NCI-H460 (cell line): ENCODE measurements around the gene GKN2. TPM values are rescaled to one million over a fixed set of nuclear protein-coding genes. Genes with fewer than 3 reads are reported as not detected.
A peak's percentile ranks its signal among the peaks of the same experiment; 100 is the strongest.

ENCODE experiments used
- DNase-seq: peaks from one replicate; pipeline ENCODE4 v3.0.0-alpha.2; 2016; ENCODE audit warnings: low read depth; ENCODE audit errors: extremely low read depth
- polyA plus RNA-seq: library from polyadenylated mRNA; depleted of rRNA; stranded (reverse); fragments of >200 nt; gene quantifications from 2 replicates; pipeline ENCODE4 v1.2.3, GENCODE V29; 2014; cell fraction: nucleus; rRNA removed
- total RNA-seq: library from RNA; depleted of rRNA; stranded (reverse); fragments of >200 nt; shearing (Covaris generic); gene quantifications from 2 replicates; pipeline ENCODE4 v1.2.3, GENCODE V29; 2014; rRNA removed

GKN2 gene, protein sequence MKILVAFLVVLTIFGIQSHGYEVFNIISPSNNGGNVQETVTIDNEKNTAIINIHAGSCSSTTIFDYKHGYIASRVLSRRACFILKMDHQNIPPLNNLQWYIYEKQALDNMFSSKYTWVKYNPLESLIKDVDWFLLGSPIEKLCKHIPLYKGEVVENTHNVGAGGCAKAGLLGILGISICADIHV
- 1.6 TPM in 2 replicates for total RNA-seq
- polyA plus RNA-seq: not detected in 2 replicates

DNA sequence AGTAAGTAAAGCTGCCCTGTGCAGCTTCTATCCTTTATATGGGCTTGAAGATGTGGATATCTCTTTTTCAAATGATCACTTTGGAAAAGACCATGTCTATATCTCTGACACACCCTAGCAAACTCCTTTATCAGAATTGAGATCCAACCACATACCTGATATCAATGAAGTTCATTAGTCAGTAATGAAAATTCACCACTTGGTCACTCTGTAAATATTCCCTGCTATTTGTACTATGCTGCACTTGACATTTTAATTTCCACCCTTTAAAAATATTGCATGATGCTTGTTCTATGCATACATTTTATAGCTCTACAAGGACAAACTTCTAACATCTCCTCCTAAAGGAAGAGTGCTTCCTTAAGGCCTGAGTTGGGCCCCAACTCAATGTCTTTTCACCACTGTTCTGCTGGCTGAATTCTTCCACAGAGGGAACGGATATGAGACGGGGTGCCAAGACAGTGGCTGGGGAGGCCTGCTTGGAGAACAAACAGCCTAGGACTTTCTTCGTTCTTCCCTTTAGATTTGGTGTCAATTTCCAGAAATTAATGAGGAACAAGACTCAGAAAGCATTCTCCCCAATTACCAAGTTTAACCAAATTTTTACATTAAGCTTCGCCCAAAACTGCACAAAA, at the start of gene GKN2:
Gene GKN2, minus strand, starts transcription at position 7 of the 635 bp plus-strand sequence. CDS start 32 bp downstream, outside the sequence.
- no peak for DNase-seq

DNA sequence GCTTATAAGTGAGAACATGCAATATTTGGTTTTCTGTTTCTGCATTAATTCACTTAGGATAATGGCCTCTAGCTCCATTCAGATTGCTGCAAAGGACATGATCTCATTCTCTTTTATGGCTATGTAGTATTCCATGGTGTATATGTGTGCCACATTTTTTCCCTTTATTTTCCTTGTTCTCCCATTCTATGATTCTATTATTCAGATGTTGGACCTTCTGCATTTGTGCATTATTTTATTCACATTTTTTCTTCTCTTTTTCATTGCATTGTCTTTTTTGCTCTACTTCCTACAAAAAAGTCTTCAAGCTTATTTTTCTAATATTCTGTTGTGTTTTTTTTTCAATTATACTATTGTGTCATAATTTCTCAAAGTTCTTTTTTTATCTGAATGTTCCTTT, 49.2 kb upstream of the GKN2 start:
- no peak for DNase-seq

DNA sequence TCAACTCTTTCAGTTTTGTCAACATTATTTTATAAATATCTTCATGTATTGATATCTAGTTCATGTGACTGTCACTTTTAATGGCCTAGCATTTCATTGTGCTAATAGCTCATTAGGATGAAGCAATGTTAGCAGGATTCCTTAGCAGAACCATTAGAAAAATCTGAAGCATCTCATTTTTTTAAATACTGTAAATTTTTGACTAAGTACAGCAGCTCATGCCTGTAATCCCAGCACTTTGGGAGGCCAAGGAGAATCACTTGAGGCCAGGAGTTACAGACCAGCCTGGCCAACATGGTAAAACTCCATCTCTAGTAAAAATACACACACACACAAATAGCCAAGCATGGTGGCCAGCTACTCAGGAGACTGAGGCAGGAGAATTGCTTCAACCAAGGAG, 44.7 kb upstream of the GKN2 start:
- no peak for DNase-seq

DNA sequence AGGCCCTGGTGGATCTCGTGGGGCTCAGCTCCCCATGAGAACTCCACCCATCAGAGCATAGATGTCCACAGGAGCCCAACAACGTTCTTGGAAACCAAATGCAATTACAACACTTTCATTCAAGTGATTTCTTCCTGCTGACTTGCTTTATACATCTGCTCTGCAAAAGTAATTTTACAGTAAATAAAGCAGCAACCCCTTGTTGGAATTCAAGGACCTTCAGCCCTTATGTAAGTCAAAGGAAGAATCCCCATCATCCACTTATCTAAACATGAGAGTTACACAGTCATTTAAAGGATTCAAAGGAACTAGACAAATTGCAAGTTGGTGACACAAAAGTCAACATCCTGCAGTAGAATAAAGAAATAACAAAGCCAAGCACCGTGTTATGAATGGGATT, 43.2 kb upstream of the GKN2 start:
- DNase-seq: peak; percentile 89

DNA sequence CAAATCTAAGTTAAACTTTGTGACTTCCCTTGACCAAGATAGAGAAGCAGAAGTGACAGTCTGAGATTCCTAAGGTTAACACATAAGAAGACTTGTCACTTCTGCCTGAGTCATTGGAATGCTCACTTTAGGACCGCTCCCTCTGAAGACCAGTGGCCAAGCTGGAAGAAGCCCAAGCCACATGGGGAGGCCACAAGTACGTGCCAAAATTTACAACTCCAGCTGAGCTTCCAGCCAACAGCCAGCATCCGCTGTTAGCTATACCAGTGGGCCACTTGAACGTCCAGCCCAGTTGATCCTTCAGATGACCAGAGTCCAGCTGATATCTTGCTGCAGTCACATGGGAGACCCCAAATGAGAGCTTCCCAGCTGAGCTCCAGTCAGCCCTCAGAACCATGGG, 42.2 kb upstream of the GKN2 start:
- peak; percentile 96 for DNase-seq

DNA sequence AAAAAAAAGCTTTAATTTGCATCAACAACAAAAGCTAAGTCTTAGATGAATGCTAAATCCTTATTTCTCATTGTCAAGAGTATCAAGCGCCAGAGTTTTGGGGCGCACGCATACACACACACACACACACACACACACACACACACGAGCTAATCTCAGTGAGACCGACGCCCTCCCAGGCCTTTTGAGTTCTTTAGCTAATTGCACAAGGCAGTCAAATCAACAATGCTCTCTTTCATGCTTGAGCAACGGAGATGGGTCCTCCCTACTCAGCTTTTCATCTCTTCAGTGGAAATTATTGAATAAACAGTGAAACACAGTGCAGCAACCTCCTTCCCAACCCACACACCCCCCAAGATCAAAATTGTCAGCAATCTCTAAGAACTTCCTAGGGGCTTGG, 41.0 kb upstream of the GKN2 start:
- peak; percentile 78 for DNase-seq

DNA sequence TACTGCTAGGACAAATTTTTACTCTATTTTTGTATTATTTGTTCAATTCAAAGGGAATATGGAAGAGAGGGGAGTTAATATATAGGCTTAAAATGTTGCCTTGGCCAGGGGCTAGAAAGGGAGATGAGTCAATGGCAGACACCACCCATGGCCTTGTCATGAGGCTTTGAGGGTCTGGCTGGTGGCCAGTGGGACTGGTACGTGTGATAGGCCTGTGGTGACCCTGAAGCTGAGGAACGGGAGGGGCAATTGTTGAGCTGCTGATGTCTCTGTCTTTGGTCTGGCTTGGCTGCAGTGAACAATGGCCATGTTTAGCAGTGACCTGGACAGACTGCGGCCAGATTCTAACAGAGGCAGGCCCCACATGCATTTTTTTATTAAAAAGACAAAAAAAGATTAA, 40.2 kb upstream of the GKN2 start:
- DNase-seq: peak; percentile 86

DNA sequence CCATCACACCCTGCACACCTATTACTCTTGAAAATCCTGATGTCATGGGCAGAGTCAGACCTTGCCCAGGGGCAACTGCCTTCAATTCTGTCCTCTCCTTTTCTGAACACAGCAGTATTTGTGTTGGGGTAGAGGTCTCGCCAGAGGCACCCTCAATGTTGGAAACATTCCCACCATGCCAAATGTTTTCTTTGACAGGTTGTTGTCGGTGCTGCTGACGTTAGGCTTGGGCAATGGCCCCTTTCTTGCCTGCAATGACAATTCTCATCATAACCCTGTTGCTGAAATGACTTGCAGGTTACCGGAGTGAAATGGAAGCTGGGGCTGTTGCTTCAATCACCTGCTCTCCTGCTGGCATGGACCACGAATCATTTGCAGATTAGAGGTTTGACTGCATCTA, 39.6 kb upstream of the GKN2 start:
- DNase-seq: peak; percentile 92

DNA sequence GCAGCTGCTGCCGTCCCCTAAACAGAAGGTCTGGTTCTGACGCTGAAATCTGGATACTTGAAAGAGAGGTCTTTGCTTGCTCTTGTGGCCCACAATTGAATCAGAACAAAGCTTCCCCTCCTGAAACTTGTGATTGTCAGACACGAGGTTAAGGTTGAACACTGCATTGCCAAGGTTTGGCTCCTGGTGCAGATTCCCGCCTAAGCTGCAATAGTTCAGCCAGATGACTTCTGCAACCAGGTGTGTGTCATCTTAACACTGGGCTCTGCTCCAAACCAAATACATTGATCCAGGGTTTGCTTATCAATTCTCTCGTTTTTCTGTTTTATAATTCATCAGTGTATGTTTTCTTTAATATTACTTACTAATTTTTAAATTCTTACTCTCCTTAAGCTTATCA, 36.3 kb upstream of the GKN2 start:
- no peak for DNase-seq

DNA sequence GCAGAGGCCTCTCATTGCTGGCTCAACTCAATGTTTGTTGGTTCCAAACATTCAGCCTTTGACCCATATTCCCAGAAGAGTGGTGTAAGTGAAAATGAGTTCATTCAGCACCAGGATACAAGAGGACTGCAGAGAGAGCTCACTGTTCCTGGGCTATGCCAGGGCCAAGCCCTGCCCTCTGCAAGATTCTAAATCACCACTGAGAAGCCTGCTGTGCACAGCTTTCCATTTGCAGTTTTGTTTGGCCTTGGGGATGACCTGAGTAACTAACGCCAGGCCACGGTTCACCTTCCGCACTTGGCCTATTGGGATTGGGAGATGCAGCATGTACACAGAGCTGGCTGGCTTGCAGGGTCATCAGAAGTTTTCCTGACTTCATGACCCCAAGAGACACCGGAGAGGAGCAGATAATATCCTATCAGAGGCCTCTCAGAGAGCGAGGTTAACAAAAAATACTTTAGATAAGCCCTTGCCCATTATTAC, 34.4 kb upstream of the GKN2 start:
- DNase-seq: no peak

DNA sequence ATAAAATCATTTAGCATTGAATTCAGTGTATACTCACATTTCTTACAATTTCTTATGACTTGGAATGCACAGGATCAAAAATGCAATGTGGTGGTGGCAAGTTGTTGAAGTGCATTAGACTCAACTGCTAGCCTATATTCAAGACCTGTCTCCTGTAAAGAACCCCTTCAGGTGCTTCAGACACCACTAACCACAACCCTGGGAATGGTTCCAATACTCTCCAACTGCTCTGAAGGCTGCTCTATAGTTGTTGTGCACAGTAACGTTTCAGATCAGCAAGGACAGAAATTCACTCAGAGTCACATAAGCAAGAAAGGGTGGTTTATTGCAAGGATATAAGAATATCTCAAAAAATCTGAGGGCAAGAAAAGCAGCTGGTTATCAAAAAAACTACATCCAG, 28.3 kb upstream of the GKN2 start:
- no peak for DNase-seq

DNA sequence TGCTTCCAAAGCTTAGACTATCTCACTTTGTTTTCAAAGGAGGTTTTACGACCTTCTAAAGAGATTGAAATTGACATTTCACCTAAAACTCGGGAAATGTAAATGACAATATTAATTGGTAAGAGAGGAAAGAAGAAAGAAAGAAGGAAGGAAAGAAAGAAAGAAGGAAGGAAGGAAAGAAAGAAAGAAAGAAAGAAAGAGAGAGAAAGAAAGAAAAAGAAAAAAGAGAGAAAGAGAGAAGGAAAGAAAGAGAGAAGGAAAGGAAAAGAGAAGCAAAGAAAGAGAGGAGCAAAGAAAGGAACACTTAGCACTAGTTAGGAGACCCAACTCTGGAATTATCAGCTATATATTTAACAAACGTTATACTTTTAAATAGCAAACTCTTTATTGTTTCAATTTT, 25.4 kb upstream of the GKN2 start:
- DNase-seq: no peak

DNA sequence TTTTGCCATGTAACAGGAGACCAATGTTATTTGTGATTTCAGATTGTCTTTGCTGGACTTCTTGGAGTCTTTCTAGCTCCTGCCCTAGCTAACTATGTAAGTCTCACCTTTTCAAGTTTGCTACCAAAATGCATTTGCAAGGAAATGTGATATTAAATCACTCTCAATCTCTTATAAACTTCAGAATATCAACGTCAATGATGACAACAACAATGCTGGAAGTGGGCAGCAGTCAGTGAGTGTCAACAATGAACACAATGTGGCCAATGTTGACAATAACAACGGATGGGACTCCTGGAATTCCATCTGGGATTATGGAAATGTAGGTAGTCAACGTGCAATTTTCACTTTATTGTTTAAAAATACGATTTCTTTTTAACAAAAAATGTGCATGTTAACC, 24.8 kb upstream of the GKN2 start:
- DNase-seq: peak; percentile 74

DNA sequence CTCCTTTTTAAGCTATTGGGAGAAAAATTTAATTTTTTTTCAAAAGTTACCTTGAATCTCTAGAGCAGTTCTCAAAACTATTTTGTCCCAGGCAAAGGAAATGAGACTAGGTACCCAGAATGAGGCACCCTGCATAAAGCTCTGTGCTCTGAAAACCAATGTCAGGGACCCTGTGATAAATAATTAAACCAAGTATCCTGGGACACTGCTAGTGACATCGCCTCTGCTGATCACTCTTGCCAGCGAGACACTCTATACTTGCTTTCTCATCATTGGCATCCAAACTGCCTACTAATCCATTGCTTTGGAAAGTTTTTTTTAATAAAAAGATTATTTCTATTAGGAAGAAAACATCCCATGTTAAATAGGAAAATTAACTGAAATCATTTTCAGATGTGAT, 23.2 kb upstream of the GKN2 start:
- no peak for DNase-seq

DNA sequence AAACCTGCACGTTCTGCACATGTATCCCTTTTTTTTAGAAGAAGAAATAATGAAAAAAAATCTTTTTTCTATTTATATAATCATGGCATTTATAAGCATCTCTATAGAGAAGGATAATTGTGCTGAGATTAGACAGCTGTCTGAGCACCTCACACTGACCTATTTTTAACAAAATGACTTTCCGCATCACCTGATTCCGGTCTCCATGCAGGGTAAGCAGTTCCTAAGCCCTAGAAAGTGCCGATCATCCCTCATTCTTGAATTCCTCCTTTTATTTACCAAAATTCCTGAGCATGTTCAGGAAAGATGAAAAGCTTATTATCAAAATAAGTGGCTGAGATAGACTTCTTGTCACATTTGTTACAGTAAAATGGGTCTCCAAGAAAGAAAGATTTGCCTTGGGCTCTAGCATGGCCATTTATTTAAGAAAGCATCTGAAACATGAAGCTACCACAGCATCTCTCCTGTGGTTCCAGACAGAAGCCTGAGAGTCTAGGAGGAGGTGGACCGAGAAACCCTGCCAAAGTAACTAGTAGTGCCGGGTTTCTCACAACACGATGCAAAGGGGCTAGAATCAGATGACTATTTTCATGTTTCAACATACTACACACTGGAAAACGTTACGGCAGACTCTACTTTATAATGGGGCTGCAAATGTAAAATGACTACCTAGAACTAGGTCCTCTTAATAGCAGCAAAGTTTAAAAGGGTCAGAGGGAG, 22.4 kb upstream of the GKN2 start:
- no peak for DNase-seq

DNA sequence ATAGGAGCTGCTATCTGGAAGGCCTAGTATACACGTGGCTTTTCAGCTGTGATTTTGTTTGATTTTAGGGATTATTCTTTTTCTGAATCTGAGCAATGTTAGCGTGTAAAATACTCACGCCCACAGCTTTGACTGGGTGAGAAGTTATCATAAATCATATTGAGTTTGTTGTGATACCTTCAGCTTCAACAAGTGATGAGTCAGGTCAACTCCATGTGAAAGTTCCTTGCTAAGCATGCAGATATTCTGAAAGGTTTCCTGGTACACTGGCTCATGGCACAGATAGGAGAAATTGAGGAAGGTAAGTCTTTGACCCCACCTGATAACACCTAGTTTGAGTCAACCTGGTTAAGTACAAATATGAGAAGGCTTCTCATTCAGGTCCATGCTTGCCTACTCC, 21.6 kb upstream of the GKN2 start, which contains the start of gene GKN1:
Gene GKN1, plus strand, starts transcription at position 386 of the 400 bp plus-strand sequence. CDS start 42 bp downstream, outside the sequence.
- DNase-seq: no peak

DNA sequence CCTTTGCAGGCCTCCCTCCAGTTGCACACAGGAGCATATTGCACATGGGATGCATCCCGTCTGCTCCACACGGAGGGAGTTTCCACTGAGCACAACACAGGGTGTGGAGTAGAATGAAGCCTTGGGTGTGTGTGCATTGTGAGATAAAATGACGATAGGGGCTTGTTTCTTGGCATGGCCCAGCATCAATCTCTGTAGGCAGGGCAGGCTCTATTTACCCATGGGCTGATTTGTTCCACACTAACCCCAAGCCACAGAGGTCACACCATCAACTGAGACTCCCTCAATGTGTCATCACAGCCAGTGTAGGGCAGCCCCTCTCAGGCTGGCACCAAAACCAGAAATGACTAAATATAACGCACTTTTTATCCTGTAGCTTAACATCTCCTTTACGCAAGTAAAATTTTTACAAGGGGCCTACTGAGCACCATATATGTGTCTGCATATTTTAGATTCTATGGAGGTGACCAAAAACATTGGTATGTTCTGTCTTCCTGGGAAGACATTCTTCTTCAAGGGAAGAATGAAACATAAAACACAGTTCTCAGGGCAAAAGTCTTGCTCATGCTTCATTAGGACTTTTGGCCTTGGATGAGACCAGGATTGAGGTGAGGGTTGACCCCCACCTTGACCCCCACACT, 19.0 kb upstream of the GKN2 start:
- peak; percentile 95 for DNase-seq

DNA sequence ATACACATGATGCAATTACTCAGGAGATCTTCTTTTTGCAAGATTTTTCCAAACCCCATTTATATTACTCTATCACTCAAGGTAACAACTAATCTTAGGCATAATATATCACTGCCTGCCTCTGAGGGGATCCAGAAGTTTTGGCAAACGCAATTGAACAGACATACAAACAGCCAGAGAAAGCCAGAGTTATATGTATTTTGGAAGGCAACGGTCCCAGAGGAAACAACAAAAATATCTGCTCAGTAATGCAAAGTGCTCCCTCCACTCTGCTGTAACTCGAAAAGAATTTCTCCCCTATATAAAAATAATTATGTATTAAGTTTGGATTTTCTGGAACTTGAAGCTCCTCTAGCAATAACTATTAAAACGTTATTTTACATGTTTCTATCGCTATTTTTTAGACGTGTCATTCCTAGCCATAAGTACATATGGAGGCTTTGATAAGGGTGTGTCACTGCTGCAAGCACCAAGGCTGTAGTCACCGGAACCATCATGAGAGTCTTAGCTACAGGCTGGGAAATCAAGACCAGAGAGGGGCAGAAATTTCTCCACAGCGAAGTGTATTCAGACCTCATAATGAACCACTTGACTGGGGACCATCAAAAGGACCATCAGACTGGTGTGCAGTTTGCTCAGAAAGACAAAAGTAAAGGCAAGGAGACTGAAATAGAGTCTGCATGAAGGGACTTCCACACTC, 18.0 kb upstream of the GKN2 start:
- peak; percentile 67 for DNase-seq

DNA sequence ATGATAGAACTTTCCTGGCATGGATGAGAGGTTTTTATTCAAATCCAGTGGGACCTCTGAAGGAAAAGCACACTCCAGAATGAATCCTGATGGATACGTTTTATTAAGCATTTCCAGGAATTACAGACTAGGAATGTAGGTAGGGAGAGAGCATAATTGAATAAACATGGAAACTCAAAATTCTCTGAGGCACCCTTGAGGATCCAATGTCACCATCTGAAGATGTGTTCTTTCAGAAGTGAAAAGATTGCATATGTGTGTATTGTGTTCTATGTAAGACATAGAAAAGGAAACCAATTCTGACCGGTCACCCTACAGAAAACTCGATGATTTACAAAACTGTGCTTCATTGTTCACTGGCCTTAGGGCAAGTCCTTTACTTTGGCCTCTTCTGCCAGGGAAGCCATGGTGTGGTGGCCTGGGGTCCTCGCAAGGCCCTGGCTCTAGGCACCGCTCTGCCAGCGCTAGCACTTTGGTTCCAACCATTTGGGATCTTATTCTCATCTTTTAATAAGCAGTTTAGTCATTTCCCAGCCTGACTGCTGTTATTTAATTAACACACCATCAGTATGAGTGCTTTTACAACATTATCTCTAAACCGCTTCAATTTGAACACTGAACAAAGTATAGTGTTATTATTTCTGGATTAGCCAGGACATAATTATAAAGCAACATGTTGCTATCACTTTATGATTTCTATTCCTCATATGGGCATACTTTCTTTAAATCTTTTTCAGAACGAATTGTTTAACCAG, 17.2 kb upstream of the GKN2 start:
- no peak for DNase-seq

DNA sequence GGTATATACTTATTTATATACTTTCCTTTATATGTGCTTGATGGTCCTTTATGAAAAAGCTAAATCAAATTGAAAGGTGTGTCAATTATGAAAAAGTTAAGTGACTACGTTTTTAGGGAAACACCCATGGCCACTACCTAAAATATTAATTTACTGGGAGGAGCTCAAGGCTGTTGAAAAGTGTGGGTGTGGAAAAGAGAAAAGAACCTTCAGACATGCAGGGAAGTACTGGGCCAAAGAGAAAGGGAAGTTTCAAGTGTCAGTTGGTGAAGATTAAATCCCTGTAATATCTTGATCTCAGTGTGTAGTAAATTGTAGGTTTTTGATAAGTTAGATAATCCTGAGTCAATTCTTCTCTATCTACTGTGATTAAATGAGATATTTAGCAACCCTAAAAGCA, 15.5 kb upstream of the GKN2 start:
- DNase-seq: no peak
